ENCODE measurements around the gene FGF12. TPM values are rescaled to one million over a fixed set of nuclear protein-coding genes. Genes with fewer than 3 reads are reported as not detected.

FGF12 gene
- total and polyA plus RNA-seq, 2 donors (not counting 1 experiment from before 2014, with no cell fraction given): 0.17 TPM; not detected in 1

DNA sequence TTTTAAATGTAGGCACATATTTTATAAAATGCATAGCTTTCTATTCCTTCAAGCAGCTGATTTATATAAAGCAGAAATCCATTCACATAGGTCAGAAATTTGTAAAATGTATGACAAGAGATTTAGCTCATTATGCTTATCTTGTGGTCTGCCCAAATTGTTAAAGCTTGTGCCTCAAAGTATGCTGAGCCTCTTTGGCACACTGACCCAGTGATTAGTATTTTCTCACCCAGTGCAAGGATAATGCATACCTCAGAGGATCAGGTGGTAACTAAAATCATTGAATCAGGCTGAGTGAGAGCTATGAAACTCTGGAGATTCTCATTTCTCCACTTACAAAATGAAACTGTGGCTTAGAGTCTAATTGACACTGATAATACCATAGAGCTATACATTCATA, 533.3 kb downstream of the FGF12 start:
- H3K27ac ChIP-seq (ENCODE audit: insufficient read depth, low read length): no peak overlapping the region
- no peak overlapping the region for H3K4me2 ChIP-seq (ENCODE audit: extremely low read depth, insufficient read depth, low read length)
- no peaks in the 10 kb centered on the region for H4K20me1 ChIP-seq (ENCODE audit: control insufficient read depth, extremely low read depth, insufficient read depth, low read length)
- H3K4me3 ChIP-seq (replicated peaks in 1 of 4; ENCODE audit: control extremely low read depth in 1 of 4, insufficient read depth in 1 of 4, low read depth in 3 of 4, low read length in 4 of 4): no peak overlapping the region
- no peaks in the 10 kb centered on the region for H3K9me3 ChIP-seq (ENCODE audit: control insufficient read depth, insufficient read depth, low read depth, low read length)
- H3K4me1 ChIP-seq (ENCODE audit: control insufficient read depth, extremely low read depth, insufficient read depth, low read length): no peaks in the 10 kb centered on the region
- no peak for TF ChIP-seq CTCF (conservative IDR thresholded peaks at IDR 0.05 in 1 of 2, IDR thresholded peaks at IDR 0.05 in 1 of 2; ENCODE audit: low read depth in 1 of 2, low read length in 2 of 2)
- TF ChIP-seq EZH2 (IDR thresholded peaks at IDR 0.05; ENCODE audit: low read length, missing control alignments): no peak
- no peak overlapping the region for H3K9ac ChIP-seq (ENCODE audit: insufficient read depth, low read length)
- DNase-seq (ENCODE audit: low read depth in 2 of 2): no peak
- no peaks in the 10 kb centered on the region for H3K27me3 ChIP-seq (ENCODE audit: control insufficient read depth, insufficient read depth, low read length)
- H2AFZ ChIP-seq (ENCODE audit: low read length): no peak overlapping the region
- H3K36me3 ChIP-seq (ENCODE audit: control insufficient read depth, insufficient read depth, low read length): no peaks in the 10 kb centered on the region
- H3K79me2 ChIP-seq (ENCODE audit: control insufficient read depth, insufficient read depth, low read length): no peaks in the 10 kb centered on the region

GRCh38 chr3:192188218-192188835, 539.0 kb downstream of the FGF12 start:
- no peaks in the 10 kb centered on the region for H4K20me1 ChIP-seq (ENCODE audit: control insufficient read depth, extremely low read depth, insufficient read depth, low read length)
- H3K9me3 ChIP-seq (ENCODE audit: control insufficient read depth, insufficient read depth, low read depth, low read length): no peaks in the 10 kb centered on the region
- H3K4me3 ChIP-seq (replicated peaks in 1 of 4; ENCODE audit: control extremely low read depth in 1 of 4, insufficient read depth in 1 of 4, low read depth in 3 of 4, low read length in 4 of 4): no peak overlapping the region
- no peak overlapping the region for H3K4me2 ChIP-seq (ENCODE audit: extremely low read depth, insufficient read depth, low read length)
- peak; percentile 34 to 49 for DNase-seq (ENCODE audit: low read depth in 2 of 2)
- no peaks in the 10 kb centered on the region for H3K4me1 ChIP-seq (ENCODE audit: control insufficient read depth, extremely low read depth, insufficient read depth, low read length)
- no peaks in the 10 kb centered on the region for H3K36me3 ChIP-seq (ENCODE audit: control insufficient read depth, insufficient read depth, low read length)
- no peak overlapping the region for H2AFZ ChIP-seq (ENCODE audit: low read length)
- no peaks in the 10 kb centered on the region for H3K27me3 ChIP-seq (ENCODE audit: control insufficient read depth, insufficient read depth, low read length)
- no peak overlapping the region for H3K9ac ChIP-seq (ENCODE audit: insufficient read depth, low read length)
- H3K27ac ChIP-seq (ENCODE audit: insufficient read depth, low read length): no peak overlapping the region
- TF ChIP-seq EZH2 (IDR thresholded peaks at IDR 0.05; ENCODE audit: low read length, missing control alignments) (no peak), CTCF (conservative IDR thresholded peaks at IDR 0.05 in 1 of 2, IDR thresholded peaks at IDR 0.05 in 1 of 2; ENCODE audit: low read depth in 1 of 2, low read length in 2 of 2) (peak; percentile 28 to 70)
- H3K79me2 ChIP-seq (ENCODE audit: control insufficient read depth, insufficient read depth, low read length): no peaks in the 10 kb centered on the region

GRCh38 chr3:192187485-192188051, 539.8 kb downstream of the FGF12 start:
- H3K9ac ChIP-seq (ENCODE audit: insufficient read depth, low read length): no peak overlapping the region
- no peaks in the 10 kb centered on the region for H3K36me3 ChIP-seq (ENCODE audit: control insufficient read depth, insufficient read depth, low read length)
- no peak overlapping the region for H3K4me3 ChIP-seq (replicated peaks in 1 of 4; ENCODE audit: control extremely low read depth in 1 of 4, insufficient read depth in 1 of 4, low read depth in 3 of 4, low read length in 4 of 4)
- H3K4me1 ChIP-seq (ENCODE audit: control insufficient read depth, extremely low read depth, insufficient read depth, low read length): no peaks in the 10 kb centered on the region
- H3K79me2 ChIP-seq (ENCODE audit: control insufficient read depth, insufficient read depth, low read length): no peaks in the 10 kb centered on the region
- DNase-seq (ENCODE audit: low read depth in 2 of 2): peak; percentile 4 to 16
- no peaks in the 10 kb centered on the region for H3K9me3 ChIP-seq (ENCODE audit: control insufficient read depth, insufficient read depth, low read depth, low read length)
- H3K4me2 ChIP-seq (ENCODE audit: extremely low read depth, insufficient read depth, low read length): no peak overlapping the region
- H2AFZ ChIP-seq (ENCODE audit: low read length): no peak overlapping the region
- H4K20me1 ChIP-seq (ENCODE audit: control insufficient read depth, extremely low read depth, insufficient read depth, low read length): no peaks in the 10 kb centered on the region
- H3K27me3 ChIP-seq (ENCODE audit: control insufficient read depth, insufficient read depth, low read length): no peaks in the 10 kb centered on the region
- TF ChIP-seq CTCF (conservative IDR thresholded peaks at IDR 0.05 in 1 of 2, IDR thresholded peaks at IDR 0.05 in 1 of 2; ENCODE audit: low read depth in 1 of 2, low read length in 2 of 2) (no peak), EZH2 (IDR thresholded peaks at IDR 0.05; ENCODE audit: low read length, missing control alignments) (no peak)
- H3K27ac ChIP-seq (ENCODE audit: insufficient read depth, low read length): no peak overlapping the region
